ENCODE results near the gene THOC6.
A peak's percentile ranks its signal among the peaks of the same experiment; 100 is the strongest.

DNA sequence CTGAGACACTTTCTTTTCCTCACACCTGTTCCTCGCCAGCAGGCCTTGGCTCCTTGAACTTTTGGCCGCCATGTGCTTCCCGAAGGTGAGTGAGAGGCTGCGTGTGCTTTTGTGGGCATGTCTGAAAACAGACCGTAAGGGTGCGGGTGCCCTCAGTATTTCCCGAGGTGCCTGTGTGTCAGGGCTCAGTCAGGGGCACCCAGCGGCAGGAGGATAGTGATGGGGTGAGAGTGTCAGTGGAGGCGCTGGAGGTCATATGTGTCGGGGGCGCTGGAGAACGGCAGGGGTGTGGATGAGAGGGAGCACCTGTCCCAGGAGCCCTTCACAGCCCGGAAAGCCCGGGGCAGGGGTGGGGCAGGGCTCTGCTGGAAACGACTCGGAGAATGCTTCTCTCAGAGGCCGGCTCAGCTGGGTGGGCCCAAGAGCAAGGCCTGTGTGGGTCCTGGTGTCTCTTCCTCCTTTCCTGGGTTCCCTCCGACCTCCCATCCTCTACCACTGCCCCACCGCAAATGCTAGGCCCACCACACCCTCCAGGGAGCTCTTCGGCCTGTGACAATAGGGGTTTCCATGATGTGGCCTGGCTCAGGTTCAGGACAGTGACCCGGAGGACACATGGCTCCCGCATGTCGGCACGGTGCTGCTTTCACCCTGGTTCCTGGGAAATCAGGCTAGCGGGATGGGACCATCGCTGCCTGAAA, 42.1 kb downstream of the THOC6 start:
- TF ChIP-seq, protein P1, sequence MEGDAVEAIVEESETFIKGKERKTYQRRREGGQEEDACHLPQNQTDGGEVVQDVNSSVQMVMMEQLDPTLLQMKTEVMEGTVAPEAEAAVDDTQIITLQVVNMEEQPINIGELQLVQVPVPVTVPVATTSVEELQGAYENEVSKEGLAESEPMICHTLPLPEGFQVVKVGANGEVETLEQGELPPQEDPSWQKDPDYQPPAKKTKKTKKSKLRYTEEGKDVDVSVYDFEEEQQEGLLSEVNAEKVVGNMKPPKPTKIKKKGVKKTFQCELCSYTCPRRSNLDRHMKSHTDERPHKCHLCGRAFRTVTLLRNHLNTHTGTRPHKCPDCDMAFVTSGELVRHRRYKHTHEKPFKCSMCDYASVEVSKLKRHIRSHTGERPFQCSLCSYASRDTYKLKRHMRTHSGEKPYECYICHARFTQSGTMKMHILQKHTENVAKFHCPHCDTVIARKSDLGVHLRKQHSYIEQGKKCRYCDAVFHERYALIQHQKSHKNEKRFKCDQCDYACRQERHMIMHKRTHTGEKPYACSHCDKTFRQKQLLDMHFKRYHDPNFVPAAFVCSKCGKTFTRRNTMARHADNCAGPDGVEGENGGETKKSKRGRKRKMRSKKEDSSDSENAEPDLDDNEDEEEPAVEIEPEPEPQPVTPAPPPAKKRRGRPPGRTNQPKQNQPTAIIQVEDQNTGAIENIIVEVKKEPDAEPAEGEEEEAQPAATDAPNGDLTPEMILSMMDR (IDR thresholded peaks at IDR 0.05): no peak
- TF ChIP-seq POLR2A (IDR thresholded peaks at IDR 0.05): peak in 1 of 3 donors; percentile 8

Data from body of pancreas (tissue), 4 donors.